C4-2B (cell line): Measurements from ENCODE around the gene HES5.

ENCODE experiments used
- ZFX ChIP-seq: fragments of 450-650 bp; IDR thresholded peaks from 2 replicates; pipeline ENCODE4 v1.6.1; 2017
- TF ChIP-seq, protein P1 (sequence below): fragments of 450-650 bp; conservative IDR thresholded peaks from 2 replicates; pipeline ENCODE4 v1.5.1; 2017; ENCODE audit warnings: mild to moderate bottlenecking

GRCh38 chr1:2530513-2531361, 674 bp upstream of the HES5 start:
- TF ChIP-seq, protein P1, sequence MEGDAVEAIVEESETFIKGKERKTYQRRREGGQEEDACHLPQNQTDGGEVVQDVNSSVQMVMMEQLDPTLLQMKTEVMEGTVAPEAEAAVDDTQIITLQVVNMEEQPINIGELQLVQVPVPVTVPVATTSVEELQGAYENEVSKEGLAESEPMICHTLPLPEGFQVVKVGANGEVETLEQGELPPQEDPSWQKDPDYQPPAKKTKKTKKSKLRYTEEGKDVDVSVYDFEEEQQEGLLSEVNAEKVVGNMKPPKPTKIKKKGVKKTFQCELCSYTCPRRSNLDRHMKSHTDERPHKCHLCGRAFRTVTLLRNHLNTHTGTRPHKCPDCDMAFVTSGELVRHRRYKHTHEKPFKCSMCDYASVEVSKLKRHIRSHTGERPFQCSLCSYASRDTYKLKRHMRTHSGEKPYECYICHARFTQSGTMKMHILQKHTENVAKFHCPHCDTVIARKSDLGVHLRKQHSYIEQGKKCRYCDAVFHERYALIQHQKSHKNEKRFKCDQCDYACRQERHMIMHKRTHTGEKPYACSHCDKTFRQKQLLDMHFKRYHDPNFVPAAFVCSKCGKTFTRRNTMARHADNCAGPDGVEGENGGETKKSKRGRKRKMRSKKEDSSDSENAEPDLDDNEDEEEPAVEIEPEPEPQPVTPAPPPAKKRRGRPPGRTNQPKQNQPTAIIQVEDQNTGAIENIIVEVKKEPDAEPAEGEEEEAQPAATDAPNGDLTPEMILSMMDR: no peak
- TF ChIP-seq ZFX: peak; percentile 63; the same call in 1 of the 2 replicates
